Epithelial cell of prostate (primary cell): ENCODE results near the gene GFRAL.

ENCODE experiments used
- DNase-seq: peaks from one replicate; pipeline ENCODE4 v3.0.0-alpha.2; 2011; ENCODE audit warnings: low read depth, low spot score
- H3K27ac ChIP-seq: fragments of 450-650 bp; 2 replicates; pipeline ENCODE4 v1.5.1; 2017; ENCODE audit warnings: mild to moderate bottlenecking

The GFRAL gene

GRCh38 chr6:55423933-55424332, 96.7 kb downstream of the GFRAL start:
- H3K27ac ChIP-seq = no peak overlapping the region
- no peak for DNase-seq

GRCh38 chr6:55433446-55434130, 106.3 kb downstream of the GFRAL start:
- H3K27ac ChIP-seq = no peak overlapping the region
- DNase-seq = no peak

GRCh38 chr6:55437141-55437540, 109.9 kb downstream of the GFRAL start:
- no peak overlapping the region for H3K27ac ChIP-seq
- no peak for DNase-seq

- H3K27ac ChIP-seq = no peak overlapping the region
- DNase-seq = no peak
These were observed 110.9 kb downstream of the GFRAL start for GRCh38 chr6:55438203-55438602.

GRCh38 chr6:55443238-55444134, 116.2 kb downstream of the GFRAL start:
- no peak overlapping the region for H3K27ac ChIP-seq
- no peak for DNase-seq

GRCh38 chr6:55445648-55446204, 118.5 kb downstream of the GFRAL start:
- H3K27ac ChIP-seq = no peak overlapping the region
- DNase-seq = no peak

- no peak overlapping the region for H3K27ac ChIP-seq
- DNase-seq = no peak
These were observed 120.6 kb downstream of the GFRAL start for GRCh38 chr6:55447891-55448290.

GRCh38 chr6:55448451-55448850, 121.2 kb downstream of the GFRAL start:
- no peak overlapping the region for H3K27ac ChIP-seq
- no peak for DNase-seq

GRCh38 chr6:55449225-55449624, 122.0 kb downstream of the GFRAL start:
- H3K27ac ChIP-seq = no peak overlapping the region

GRCh38 chr6:55450005-55450404, 122.7 kb downstream of the GFRAL start:
- DNase-seq = no peak
- H3K27ac ChIP-seq = no peak overlapping the region

More at GRCh38 chr6:55449225-55449624, 122.0 kb downstream of the GFRAL start:
- no peak for DNase-seq
